Effector memory CD4-positive, alpha-beta T cell (primary cell): Measurements from ENCODE around the gene ARHGEF16.

Experiments
- DNase-seq, 3 donors: peaks; one replicate each; pipeline ENCODE4 v3.0.0-alpha.2; 2020
- H3K27ac ChIP-seq: 2 replicates; pipeline ENCODE4 v1.7.0; 2013; ENCODE audit warnings: mild to moderate bottlenecking, low read length, moderate library complexity; ENCODE audit not compliant: insufficient read depth, poor library complexity, severe bottlenecking
- H3K27me3 ChIP-seq: replicated peaks from 2 replicates; pipeline ENCODE4 v1.7.0; 2013; ENCODE audit warnings: mild to moderate bottlenecking, low read length; ENCODE audit not compliant: insufficient read depth, control insufficient read depth, poor library complexity, severe bottlenecking
- H3K36me3 ChIP-seq: 2 replicates; pipeline ENCODE4 v1.7.0; 2013; ENCODE audit warnings: mild to moderate bottlenecking, low read length, moderate library complexity; ENCODE audit not compliant: control insufficient read depth, insufficient read depth
- H3K4me1 ChIP-seq: 2 replicates; pipeline ENCODE4 v1.7.0; 2013; ENCODE audit warnings: low read length, mild to moderate bottlenecking; ENCODE audit not compliant: control insufficient read depth, insufficient read depth, poor library complexity, severe bottlenecking
- H3K4me3 ChIP-seq: 2 replicates; pipeline ENCODE4 v1.7.0; 2013; ENCODE audit warnings: low read length, low read depth, mild to moderate bottlenecking; ENCODE audit not compliant: insufficient read depth, poor library complexity, severe bottlenecking
- H3K9me3 ChIP-seq: 2 replicates; pipeline ENCODE4 v1.7.0; 2013; ENCODE audit warnings: mild to moderate bottlenecking, low read length, moderate library complexity; ENCODE audit not compliant: control insufficient read depth

ARHGEF16 gene

GRCh38 chr1:3456964-3457909 is 2.8 kb downstream of the ARHGEF16 start:
- H3K4me1 ChIP-seq: peaks cover 15% of the 10 kb centered on the region
- no peak for DNase-seq
- peaks cover under 1% of the 10 kb centered on the region for H3K27me3 ChIP-seq
- no peaks in the 10 kb centered on the region for H3K36me3 ChIP-seq
- no peak overlapping the region for H3K4me3 ChIP-seq
- H3K27ac ChIP-seq: no peak overlapping the region
- no peaks in the 10 kb centered on the region for H3K9me3 ChIP-seq

- no peaks in the 10 kb centered on the region for H3K27me3 ChIP-seq
- H3K36me3 ChIP-seq: no peaks in the 10 kb centered on the region
- no peak overlapping the region for H3K4me3 ChIP-seq
- no peak overlapping the region for H3K27ac ChIP-seq
- no peak for DNase-seq
- no peaks in the 10 kb centered on the region for H3K9me3 ChIP-seq
- peaks cover 11% of the 10 kb centered on the region for H3K4me1 ChIP-seq
Measured at GRCh38 chr1:3457910-3458883, 3.7 kb downstream of the ARHGEF16 start.

GRCh38 chr1:3459051-3459908 is 4.8 kb downstream of the ARHGEF16 start:
- Histone ChIP-seq H3K27ac (no peak overlapping the region), H3K36me3 (no peaks in the 10 kb centered on the region), H3K9me3 (no peaks in the 10 kb centered on the region), H3K4me3 (no peak overlapping the region), H3K4me1 (peaks cover under 1% of the 10 kb centered on the region), H3K27me3 (no peaks in the 10 kb centered on the region)
- no peak for DNase-seq

GRCh38 chr1:3459940-3460671 is 5.6 kb downstream of the ARHGEF16 start:
- H3K27ac ChIP-seq: no peak overlapping the region
- no peaks in the 10 kb centered on the region for H3K36me3 ChIP-seq
- no peaks in the 10 kb centered on the region for H3K9me3 ChIP-seq
- no peaks in the 10 kb centered on the region for H3K27me3 ChIP-seq
- H3K4me3 ChIP-seq: no peak overlapping the region
- DNase-seq: no peak
- H3K4me1 ChIP-seq: no peaks in the 10 kb centered on the region

- DNase-seq: no peak
- no peaks in the 10 kb centered on the region for H3K9me3 ChIP-seq
- no peak overlapping the region for H3K4me3 ChIP-seq
- H3K27ac ChIP-seq: no peak overlapping the region
- no peaks in the 10 kb centered on the region for H3K36me3 ChIP-seq
- H3K27me3 ChIP-seq: no peaks in the 10 kb centered on the region
- H3K4me1 ChIP-seq: no peaks in the 10 kb centered on the region
Measured at GRCh38 chr1:3460672-3461131, 6.2 kb downstream of the ARHGEF16 start.

GRCh38 chr1:3461238-3461933 is 6.9 kb downstream of the ARHGEF16 start:
- Histone ChIP-seq H3K27ac (no peak overlapping the region), H3K36me3 (no peaks in the 10 kb centered on the region), H3K4me3 (no peak overlapping the region), H3K4me1 (no peaks in the 10 kb centered on the region), H3K27me3 (no peaks in the 10 kb centered on the region), H3K9me3 (no peaks in the 10 kb centered on the region)
- DNase-seq: no peak

GRCh38 chr1:3461934-3462275 is 7.4 kb downstream of the ARHGEF16 start:
- Histone ChIP-seq H3K4me1 (no peaks in the 10 kb centered on the region), H3K36me3 (no peaks in the 10 kb centered on the region), H3K27ac (no peak overlapping the region), H3K27me3 (no peaks in the 10 kb centered on the region), H3K4me3 (no peak overlapping the region), H3K9me3 (no peaks in the 10 kb centered on the region)
- DNase-seq: no peak

- no peak overlapping the region for H3K4me3 ChIP-seq
- DNase-seq: no peak
- H3K4me1 ChIP-seq: no peaks in the 10 kb centered on the region
- no peaks in the 10 kb centered on the region for H3K9me3 ChIP-seq
- no peak overlapping the region for H3K27ac ChIP-seq
- no peaks in the 10 kb centered on the region for H3K27me3 ChIP-seq
- H3K36me3 ChIP-seq: no peaks in the 10 kb centered on the region
Measured at GRCh38 chr1:3462356-3463012, 8.0 kb downstream of the ARHGEF16 start.
